HCT116 (cell line): ENCODE measurements around the gene PEF1. TPM values are rescaled to one million over a fixed set of nuclear protein-coding genes. Genes with fewer than 3 reads are reported as not detected.

ENCODE experiments used
- ATAC-seq: fragments of 200-7000 bp; cut with Tn5 transposase; 2 replicates; pipeline ENCODE4 v1.9.1; 2020; ENCODE audit warnings: mild to moderate bottlenecking, moderate library complexity
- BruUV-seq: library from RNA; stranded (reverse); fragments of 400-500 nt; replicated peaks from 2 replicates; lab custom pipeline; 2021; lab: Mats Ljungman, UMichigan
- CTCF ChIA-PET: fragments of 300-600 bp; sonication (Branson Sonifier 250); formaldehyde crosslinking; loops from one replicate; lab custom pipeline; 2021; ENCODE audit warnings: antibody characterized with exemption; lab: Charles Lee
- POLR2A ChIA-PET: fragments of 300-600, 350-600 bp; sonication (Branson Sonifier 250); formaldehyde crosslinking; loops from one replicate; lab custom pipeline; 2021; ENCODE audit warnings: antibody characterized with exemption; lab: Charles Lee
- RAD21 ChIA-PET, 2 experiments: fragments of 300-600 bp; sonication (Branson Sonifier 250); formaldehyde crosslinking; loops; one replicate each; lab custom pipeline; 2023; ENCODE audit warnings: low total read pairs in 2 of 2; ENCODE audit not compliant: uncharacterized antibody in 2 of 2, unreplicated experiment in 2 of 2, low non-redundant PET in 1 of 2; lab: Charles Lee
- DNase-seq: peaks from one replicate; pipeline ENCODE4 v3.0.0-alpha.2; 2010; ENCODE audit warnings: low read depth, low spot score
- H2AFZ ChIP-seq: fragments of 200-600 bp; shearing (Covaris generic), sonication (generic); 2 replicates; pipeline ENCODE4 v1.6.1; 2017; ENCODE audit warnings: low read depth, mixed run types, mixed read lengths, antibody characterized with exemption, low read length; ENCODE audit not compliant: poor library complexity, severe bottlenecking
- H3K27ac ChIP-seq: 2 replicates; pipeline ENCODE4 v1.5.1; 2012; ENCODE audit warnings: low read depth, low read length
- H3K27me3 ChIP-seq: fragments of 200-600 bp; sonication (generic); 2 replicates; pipeline ENCODE4 v1.6.1; 2016; ENCODE audit warnings: mixed run types, low read length, mixed read lengths; ENCODE audit not compliant: insufficient read depth
- H3K36me3 ChIP-seq, 2 experiments: fragments of 200-500 bp in 1 of 2; fragments of 200-600 bp in 1 of 2; sonication (Bioruptor generic) in 1 of 2; sonication (generic) in 1 of 2; 2 replicates each; pipeline versions ENCODE4 v1.5.1 to v1.6.1; 2014 to 2016; ENCODE audit warnings: low read length in 2 of 2, inconsistent platforms in 1 of 2, mixed read lengths in 1 of 2, mixed run types in 1 of 2; ENCODE audit not compliant: insufficient read depth in 2 of 2, control insufficient read depth in 1 of 2
- H3K4me1 ChIP-seq, 2 experiments: fragments of 200-600 bp in 1 of 2; sonication (generic) in 1 of 2; 2 replicates each; pipeline versions ENCODE4 v1.5.1 to v1.6.1; 2012 to 2017; ENCODE audit warnings: low read length in 2 of 2, inconsistent platforms in 1 of 2, mild to moderate bottlenecking in 1 of 2, mixed read lengths in 1 of 2, mixed run types in 1 of 2, moderate library complexity in 1 of 2; ENCODE audit not compliant: insufficient read depth in 2 of 2, control insufficient read depth in 1 of 2
- H3K4me2 ChIP-seq: fragments of 200-600 bp; sonication (generic); 2 replicates; pipeline ENCODE4 v1.6.1; 2017; ENCODE audit warnings: mixed run types, low read length, mixed read lengths
- H3K4me3 ChIP-seq, 2 experiments: fragments of 200-600 bp in 1 of 2; sonication (generic) in 1 of 2; replicated peaks in 1 of 2; 2 replicates each; pipeline ENCODE4 v1.5.1; 2011 to 2016; ENCODE audit warnings: low read length in 2 of 2, control low read depth in 1 of 2, low read depth in 1 of 2, mild to moderate bottlenecking in 1 of 2, mixed read lengths in 1 of 2, mixed run types in 1 of 2
- H3K79me2 ChIP-seq: fragments of 200-600 bp; sonication (generic); 2 replicates; pipeline ENCODE4 v1.6.1; 2017; ENCODE audit warnings: mild to moderate bottlenecking, mixed run types, low read length, moderate library complexity, mixed read lengths; ENCODE audit not compliant: insufficient read depth
- H3K9ac ChIP-seq: fragments of 200-600 bp; sonication (generic); 2 replicates; pipeline ENCODE4 v1.6.1; 2016; ENCODE audit warnings: low read length, mixed read lengths
- H3K9me2 ChIP-seq: fragments of 200-600 bp; sonication (generic), shearing (Covaris generic); 2 replicates; pipeline ENCODE4 v1.6.1; 2017; ENCODE audit warnings: mixed run types, mild to moderate bottlenecking, moderate library complexity; ENCODE audit not compliant: insufficient read depth
- H3K9me3 ChIP-seq, 2 experiments: fragments of 200-500 bp in 1 of 2; fragments of 200-600 bp in 1 of 2; sonication (Bioruptor generic) in 1 of 2; sonication (generic) in 1 of 2; 2 replicates each; pipeline ENCODE4 v1.6.1; 2014 to 2017; ENCODE audit warnings: low read length in 2 of 2, mixed read lengths in 2 of 2, inconsistent platforms in 1 of 2, low read depth in 1 of 2, mild to moderate bottlenecking in 1 of 2, mixed run types in 1 of 2, moderate library complexity in 1 of 2; ENCODE audit not compliant: control insufficient read depth in 1 of 2, insufficient read depth in 1 of 2
- H4K20me1 ChIP-seq: fragments of 200-600 bp; sonication (generic), shearing (Covaris generic); 2 replicates; pipeline ENCODE4 v1.6.1; 2017; ENCODE audit warnings: mixed run types, mild to moderate bottlenecking, moderate library complexity; ENCODE audit not compliant: insufficient read depth
- CEBPB ChIP-seq: IDR thresholded peaks from 2 replicates; pipeline ENCODE4 v1.6.1; 2012; ENCODE audit warnings: low read depth
- EGR1 ChIP-seq: IDR thresholded peaks from 2 replicates; pipeline ENCODE4 v1.6.1; 2012; ENCODE audit warnings: low read depth
- ELF1 ChIP-seq: IDR thresholded peaks from 2 replicates; pipeline ENCODE4 v1.6.1; 2012; ENCODE audit warnings: low read depth, borderline replicate concordance
- EZH2 ChIP-seq: fragments of 200-600 bp; sonication (generic); IDR thresholded peaks from 2 replicates; pipeline ENCODE4 v1.6.1; 2017; ENCODE audit warnings: antibody characterized with exemption, mixed run types
- EZH2phosphoT487 ChIP-seq: fragments of 200-600 bp; IDR thresholded peaks from 2 replicates; pipeline ENCODE4 v1.6.1; 2018; ENCODE audit warnings: antibody characterized with exemption, borderline replicate concordance
- FOSL1 ChIP-seq: IDR thresholded peaks from 2 replicates; pipeline ENCODE4 v1.6.1; 2012; ENCODE audit warnings: low read depth
- POLR2A ChIP-seq: IDR thresholded peaks from 2 replicates; pipeline ENCODE4 v1.7.0; 2011; ENCODE audit warnings: borderline replicate concordance; ENCODE audit not compliant: insufficient read depth, insufficient read length; ENCODE audit errors: extremely low read depth
- POLR2AphosphoS5 ChIP-seq: IDR thresholded peaks from 2 replicates; pipeline ENCODE4 v1.6.1; 2011; ENCODE audit warnings: mild to moderate bottlenecking, low read depth, low read length, moderate library complexity
- RAD21 ChIP-seq: IDR thresholded peaks from 2 replicates; pipeline ENCODE4 v1.6.1; 2012; ENCODE audit warnings: low read depth, mild to moderate bottlenecking
- SIN3A ChIP-seq: IDR thresholded peaks from 2 replicates; pipeline ENCODE4 v1.6.1; 2012; ENCODE audit warnings: low read depth
- SP1 ChIP-seq: IDR thresholded peaks from 2 replicates; pipeline ENCODE4 v1.6.1; 2012; ENCODE audit warnings: low read depth
- SRF ChIP-seq: IDR thresholded peaks from 2 replicates; pipeline ENCODE4 v1.6.1; 2012; ENCODE audit warnings: low read depth
- TCF7L2 ChIP-seq: IDR thresholded peaks from 2 replicates; pipeline ENCODE4 v1.7.0; 2011; ENCODE audit warnings: borderline replicate concordance, inconsistent platforms; ENCODE audit not compliant: insufficient read depth, insufficient read length; ENCODE audit errors: extremely low read depth
- YY1 ChIP-seq: IDR thresholded peaks from 2 replicates; pipeline ENCODE4 v1.6.1; 2011; ENCODE audit warnings: low read length, low read depth, moderate library complexity, mild to moderate bottlenecking; ENCODE audit not compliant: insufficient replicate concordance; ENCODE audit errors: extremely low read depth
- ZFX ChIP-seq: fragments of 450-650 bp; IDR thresholded peaks from 2 replicates; pipeline ENCODE4 v1.6.1; 2017
- ZNF274 ChIP-seq: fragments of 200-500 bp; sonication (Bioruptor generic); IDR thresholded peaks from 2 replicates; pipeline ENCODE4 v1.6.1; 2014; ENCODE audit warnings: mild to moderate bottlenecking, low read depth, low read length, inconsistent platforms
- intact Hi-C: fragments of 100-400 bp; cut with micrococcal nuclease; formaldehyde crosslinking; loops from 2 replicates; pipeline ENCODE4 v1.10.0; 2022
- total RNA-seq: library from RNA; stranded (reverse); gene quantifications from one replicate; pipeline ENCODE4 v1.2.1, GENCODE V29; 2021; ENCODE audit not compliant: unreplicated experiment
- TF ChIP-seq, protein P1 (sequence below): IDR thresholded peaks from 2 replicates; pipeline ENCODE4 v1.6.1; 2012
- TF ChIP-seq, protein P2 (sequence below): IDR thresholded peaks from 2 replicates; pipeline ENCODE4 v1.6.1; 2012; ENCODE audit warnings: low read depth
- TF ChIP-seq, protein P3 (sequence below): IDR thresholded peaks from 2 replicates; pipeline ENCODE4 v1.6.1; 2011; ENCODE audit warnings: mild to moderate bottlenecking, low read length, moderate library complexity; ENCODE audit not compliant: insufficient replicate concordance; ENCODE audit errors: extremely low read depth
- TF ChIP-seq, protein P4 (sequence below), 3 experiments: fragments of 200-600 bp in 1 of 3; sonication (generic) in 1 of 3; IDR thresholded peaks in 2 of 3; conservative IDR thresholded peaks in 1 of 3; 2 replicates each; pipeline ENCODE4 v1.5.1; 2012 to 2017; ENCODE audit warnings: low read depth in 2 of 3, low read length in 2 of 3, antibody characterized with exemption in 1 of 3, borderline replicate concordance in 1 of 3, control low read depth in 1 of 3, mild to moderate bottlenecking in 1 of 3, mixed read lengths in 1 of 3, mixed run types in 1 of 3, moderate library complexity in 1 of 3; ENCODE audit not compliant: insufficient read depth in 1 of 3

The PEF1 gene
- total RNA-seq, 1 experiment from 2014 or later: 37.6 TPM

DNA sequence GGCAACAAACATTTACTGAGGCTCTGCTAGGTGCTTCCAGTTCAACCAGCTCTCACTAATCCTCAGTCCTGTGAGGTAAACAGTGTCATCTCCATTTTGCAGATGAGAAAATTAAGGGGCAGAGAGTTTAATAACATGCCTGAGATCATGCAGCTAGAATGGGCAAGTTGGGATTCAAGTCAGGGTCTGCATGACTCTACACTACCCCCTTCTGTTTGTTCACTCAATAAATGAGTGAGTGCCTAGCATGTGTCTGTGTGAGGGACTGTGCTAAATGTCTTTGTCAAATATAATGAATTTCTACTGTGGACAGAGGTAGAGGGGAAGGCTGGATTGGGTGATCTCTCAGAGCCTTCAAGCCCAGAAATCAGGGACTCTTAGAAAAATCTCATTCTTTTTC, 4.5 kb downstream of the PEF1 start:
- Histone ChIP-seq H3K36me3 (no peaks in the 10 kb centered on the region), H3K79me2 (peaks cover 82% of the 10 kb centered on the region), H3K4me1 (peaks cover 5 to 18% of the 10 kb centered on the region in 2 experiments; a peak in 3 of 4 replicates), H3K9me3 (no peaks in the 10 kb centered on the region), H3K27me3 (no peaks in the 10 kb centered on the region), H3K9ac (no peak overlapping the region), H3K4me3 (no peak overlapping the region), H4K20me1 (no peaks in the 10 kb centered on the region), H3K27ac (no peak overlapping the region), H3K4me2 (no peak overlapping the region), H2AFZ (no peak overlapping the region), H3K9me2 (no peaks in the 10 kb centered on the region)
- ATAC-seq (no peak), DNase-seq (no peak)
- no TSS peak for BruUV-seq
- ChIA-PET POLR2A (no interaction called here), RAD21 (no interaction called here), CTCF (interaction anchor here (1.3 kb wide), 2 partner anchors 105 to 149 kb away, joined by 3 to 4 read pairs; no protein-coding TSS in a partner anchor)
- TF ChIP-seq ZFX (no peak), ZNF274 (no peak), ELF1 (no peak), RAD21 (no peak), YY1 (no peak), CEBPB (no peak), EZH2phosphoT487 (no peak), POLR2AphosphoS5 (no peak), SP1 (no peak), SIN3A (no peak), SRF (no peak), TCF7L2 (no peak), EGR1 (no peak), EZH2 (no peak), FOSL1 (no peak), POLR2A (no peak)
- TF ChIP-seq, protein P1, sequence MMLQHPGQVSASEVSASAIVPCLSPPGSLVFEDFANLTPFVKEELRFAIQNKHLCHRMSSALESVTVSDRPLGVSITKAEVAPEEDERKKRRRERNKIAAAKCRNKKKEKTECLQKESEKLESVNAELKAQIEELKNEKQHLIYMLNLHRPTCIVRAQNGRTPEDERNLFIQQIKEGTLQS: no peak
- TF ChIP-seq, protein P2, sequence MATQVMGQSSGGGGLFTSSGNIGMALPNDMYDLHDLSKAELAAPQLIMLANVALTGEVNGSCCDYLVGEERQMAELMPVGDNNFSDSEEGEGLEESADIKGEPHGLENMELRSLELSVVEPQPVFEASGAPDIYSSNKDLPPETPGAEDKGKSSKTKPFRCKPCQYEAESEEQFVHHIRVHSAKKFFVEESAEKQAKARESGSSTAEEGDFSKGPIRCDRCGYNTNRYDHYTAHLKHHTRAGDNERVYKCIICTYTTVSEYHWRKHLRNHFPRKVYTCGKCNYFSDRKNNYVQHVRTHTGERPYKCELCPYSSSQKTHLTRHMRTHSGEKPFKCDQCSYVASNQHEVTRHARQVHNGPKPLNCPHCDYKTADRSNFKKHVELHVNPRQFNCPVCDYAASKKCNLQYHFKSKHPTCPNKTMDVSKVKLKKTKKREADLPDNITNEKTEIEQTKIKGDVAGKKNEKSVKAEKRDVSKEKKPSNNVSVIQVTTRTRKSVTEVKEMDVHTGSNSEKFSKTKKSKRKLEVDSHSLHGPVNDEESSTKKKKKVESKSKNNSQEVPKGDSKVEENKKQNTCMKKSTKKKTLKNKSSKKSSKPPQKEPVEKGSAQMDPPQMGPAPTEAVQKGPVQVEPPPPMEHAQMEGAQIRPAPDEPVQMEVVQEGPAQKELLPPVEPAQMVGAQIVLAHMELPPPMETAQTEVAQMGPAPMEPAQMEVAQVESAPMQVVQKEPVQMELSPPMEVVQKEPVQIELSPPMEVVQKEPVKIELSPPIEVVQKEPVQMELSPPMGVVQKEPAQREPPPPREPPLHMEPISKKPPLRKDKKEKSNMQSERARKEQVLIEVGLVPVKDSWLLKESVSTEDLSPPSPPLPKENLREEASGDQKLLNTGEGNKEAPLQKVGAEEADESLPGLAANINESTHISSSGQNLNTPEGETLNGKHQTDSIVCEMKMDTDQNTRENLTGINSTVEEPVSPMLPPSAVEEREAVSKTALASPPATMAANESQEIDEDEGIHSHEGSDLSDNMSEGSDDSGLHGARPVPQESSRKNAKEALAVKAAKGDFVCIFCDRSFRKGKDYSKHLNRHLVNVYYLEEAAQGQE: no peak
- TF ChIP-seq, protein P3, sequence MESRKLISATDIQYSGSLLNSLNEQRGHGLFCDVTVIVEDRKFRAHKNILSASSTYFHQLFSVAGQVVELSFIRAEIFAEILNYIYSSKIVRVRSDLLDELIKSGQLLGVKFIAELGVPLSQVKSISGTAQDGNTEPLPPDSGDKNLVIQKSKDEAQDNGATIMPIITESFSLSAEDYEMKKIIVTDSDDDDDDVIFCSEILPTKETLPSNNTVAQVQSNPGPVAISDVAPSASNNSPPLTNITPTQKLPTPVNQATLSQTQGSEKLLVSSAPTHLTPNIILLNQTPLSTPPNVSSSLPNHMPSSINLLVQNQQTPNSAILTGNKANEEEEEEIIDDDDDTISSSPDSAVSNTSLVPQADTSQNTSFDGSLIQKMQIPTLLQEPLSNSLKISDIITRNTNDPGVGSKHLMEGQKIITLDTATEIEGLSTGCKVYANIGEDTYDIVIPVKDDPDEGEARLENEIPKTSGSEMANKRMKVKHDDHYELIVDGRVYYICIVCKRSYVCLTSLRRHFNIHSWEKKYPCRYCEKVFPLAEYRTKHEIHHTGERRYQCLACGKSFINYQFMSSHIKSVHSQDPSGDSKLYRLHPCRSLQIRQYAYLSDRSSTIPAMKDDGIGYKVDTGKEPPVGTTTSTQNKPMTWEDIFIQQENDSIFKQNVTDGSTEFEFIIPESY: no peak
- TF ChIP-seq, protein P4, sequence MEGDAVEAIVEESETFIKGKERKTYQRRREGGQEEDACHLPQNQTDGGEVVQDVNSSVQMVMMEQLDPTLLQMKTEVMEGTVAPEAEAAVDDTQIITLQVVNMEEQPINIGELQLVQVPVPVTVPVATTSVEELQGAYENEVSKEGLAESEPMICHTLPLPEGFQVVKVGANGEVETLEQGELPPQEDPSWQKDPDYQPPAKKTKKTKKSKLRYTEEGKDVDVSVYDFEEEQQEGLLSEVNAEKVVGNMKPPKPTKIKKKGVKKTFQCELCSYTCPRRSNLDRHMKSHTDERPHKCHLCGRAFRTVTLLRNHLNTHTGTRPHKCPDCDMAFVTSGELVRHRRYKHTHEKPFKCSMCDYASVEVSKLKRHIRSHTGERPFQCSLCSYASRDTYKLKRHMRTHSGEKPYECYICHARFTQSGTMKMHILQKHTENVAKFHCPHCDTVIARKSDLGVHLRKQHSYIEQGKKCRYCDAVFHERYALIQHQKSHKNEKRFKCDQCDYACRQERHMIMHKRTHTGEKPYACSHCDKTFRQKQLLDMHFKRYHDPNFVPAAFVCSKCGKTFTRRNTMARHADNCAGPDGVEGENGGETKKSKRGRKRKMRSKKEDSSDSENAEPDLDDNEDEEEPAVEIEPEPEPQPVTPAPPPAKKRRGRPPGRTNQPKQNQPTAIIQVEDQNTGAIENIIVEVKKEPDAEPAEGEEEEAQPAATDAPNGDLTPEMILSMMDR (IDR thresholded peaks at IDR 0.05 in 2 of 3, conservative IDR thresholded peaks at IDR 0.05 in 1 of 3; ENCODE audit: borderline replicate concordance in 1 of 3, insufficient read depth in 1 of 3, low read depth in 2 of 3, low read length in 2 of 3): no peak
- intact Hi-C loops: no loop called here
